Astrocyte of the cerebellum (primary cell): Measurements from ENCODE around the gene CACNA2D2.
A peak's percentile ranks its signal among the peaks of the same experiment; 100 is the strongest.

Source experiments
- DNase-seq: peaks from one replicate; pipeline ENCODE4 v3.0.0-alpha.2; 2011; ENCODE audit warnings: low read depth
- H3K4me3 ChIP-seq: 2 replicates; pipeline ENCODE4 v1.5.1; 2011; ENCODE audit warnings: mild to moderate bottlenecking, low read depth, low read length, moderate library complexity
- in situ Hi-C: cut with HindIII; loops from 2 replicates; pipeline ENCODE4 v1.10.0; 2017; ENCODE audit warnings: low sequenced_read_pairs
- TF ChIP-seq, protein P1 (sequence below): IDR thresholded peaks from 2 replicates; pipeline ENCODE4 v1.5.1; 2012; ENCODE audit warnings: low read length, low read depth, moderate library complexity, mild to moderate bottlenecking; ENCODE audit errors: missing control alignments

CACNA2D2 gene

GRCh38 chr3:50324351-50325112 lies 178.9 kb downstream of the CACNA2D2 start:
- peak; percentile 46 for DNase-seq
- in situ Hi-C loops, result no loop called here
- no peak overlapping the region for H3K4me3 ChIP-seq
- TF ChIP-seq, protein P1, sequence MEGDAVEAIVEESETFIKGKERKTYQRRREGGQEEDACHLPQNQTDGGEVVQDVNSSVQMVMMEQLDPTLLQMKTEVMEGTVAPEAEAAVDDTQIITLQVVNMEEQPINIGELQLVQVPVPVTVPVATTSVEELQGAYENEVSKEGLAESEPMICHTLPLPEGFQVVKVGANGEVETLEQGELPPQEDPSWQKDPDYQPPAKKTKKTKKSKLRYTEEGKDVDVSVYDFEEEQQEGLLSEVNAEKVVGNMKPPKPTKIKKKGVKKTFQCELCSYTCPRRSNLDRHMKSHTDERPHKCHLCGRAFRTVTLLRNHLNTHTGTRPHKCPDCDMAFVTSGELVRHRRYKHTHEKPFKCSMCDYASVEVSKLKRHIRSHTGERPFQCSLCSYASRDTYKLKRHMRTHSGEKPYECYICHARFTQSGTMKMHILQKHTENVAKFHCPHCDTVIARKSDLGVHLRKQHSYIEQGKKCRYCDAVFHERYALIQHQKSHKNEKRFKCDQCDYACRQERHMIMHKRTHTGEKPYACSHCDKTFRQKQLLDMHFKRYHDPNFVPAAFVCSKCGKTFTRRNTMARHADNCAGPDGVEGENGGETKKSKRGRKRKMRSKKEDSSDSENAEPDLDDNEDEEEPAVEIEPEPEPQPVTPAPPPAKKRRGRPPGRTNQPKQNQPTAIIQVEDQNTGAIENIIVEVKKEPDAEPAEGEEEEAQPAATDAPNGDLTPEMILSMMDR, result peak; percentile 92

- TF ChIP-seq, protein P1, result peak; percentile 2
- DNase-seq, result no peak
- H3K4me3 ChIP-seq, result no peak overlapping the region
- in situ Hi-C loops, result no loop called here
Measured at GRCh38 chr3:50323614-50324199, 179.7 kb downstream of the CACNA2D2 start.

DNA sequence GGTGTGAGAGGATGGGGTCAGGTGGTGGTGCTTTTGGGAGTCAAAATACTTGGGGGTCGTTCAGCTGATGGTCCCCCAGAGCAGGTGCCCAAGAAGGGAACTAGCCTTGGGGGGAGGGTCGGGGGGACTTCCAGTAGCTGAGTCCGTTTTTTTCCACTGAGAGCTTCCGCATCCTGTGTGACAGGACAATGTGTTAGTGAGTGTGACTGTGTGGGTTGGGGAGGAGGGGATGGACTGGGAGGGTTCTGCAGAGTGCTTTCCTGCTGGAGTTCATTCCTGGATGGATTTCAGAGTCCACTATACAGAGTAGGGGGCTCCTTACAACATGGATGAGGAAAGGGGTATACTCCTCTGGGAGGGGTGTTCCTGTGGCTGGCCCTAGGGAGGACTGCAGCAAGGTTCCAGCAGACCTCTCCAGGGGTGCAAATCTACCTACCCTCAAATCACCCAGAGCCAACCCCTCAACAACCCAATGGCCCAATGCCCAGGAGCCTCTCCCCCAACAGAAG lies 180.3 kb downstream of the CACNA2D2 start:
- in situ Hi-C loops, result no loop called here
- TF ChIP-seq, protein P1, result no peak
- no peak for DNase-seq
- H3K4me3 ChIP-seq, result no peak overlapping the region

DNA sequence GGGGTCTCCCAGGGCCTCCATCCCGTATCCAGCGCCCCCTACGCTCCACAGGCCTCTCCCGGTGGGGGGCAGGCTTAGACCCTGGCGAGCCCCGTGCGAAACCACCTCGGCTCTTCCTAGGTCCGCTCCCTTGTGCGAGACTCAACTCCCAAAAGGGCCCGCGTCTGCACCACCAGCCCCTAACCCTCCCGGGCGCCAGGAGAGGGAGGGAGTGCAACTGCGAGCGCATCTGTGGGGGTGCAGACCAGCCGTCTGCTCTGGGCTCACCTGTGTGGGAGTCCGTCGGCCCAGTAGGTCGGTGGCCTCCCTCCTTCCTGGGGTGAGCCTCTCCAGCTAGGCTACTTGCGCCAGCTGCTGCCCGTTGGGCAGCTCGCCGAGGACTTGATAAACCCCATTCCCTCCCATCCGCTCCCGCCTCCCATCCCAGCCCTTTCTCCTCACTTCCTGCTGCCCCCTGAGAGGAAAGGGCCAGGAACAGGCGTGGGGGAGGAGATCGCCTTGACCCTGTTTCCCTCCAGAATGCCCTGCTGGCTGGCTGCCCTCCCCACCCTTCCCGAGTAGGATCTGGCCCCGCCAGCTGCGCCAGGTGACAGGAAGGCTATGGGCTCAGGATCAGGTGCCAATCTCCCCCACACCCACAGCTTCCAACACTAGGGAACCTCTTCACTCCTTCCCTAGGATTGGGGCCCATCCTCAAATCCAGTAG lies 180.9 kb downstream of the CACNA2D2 start, which contains the start of gene HYAL2:
TSS of gene HYAL2 (minus strand) at position 360 of the 706 bp plus-strand sequence. CDS start 2,256 bp downstream, outside the sequence.
- in situ Hi-C loops, result no loop called here
- DNase-seq, result no peak
- TF ChIP-seq, protein P1, result no peak
- H3K4me3 ChIP-seq, result peak within 1 kb of the TSS; percentile 77

GRCh38 chr3:50322115-50322385 lies 181.4 kb downstream of the CACNA2D2 start:
- no peak for DNase-seq
- TF ChIP-seq, protein P1, result no peak
- in situ Hi-C loops, result no loop called here
- peak overlapping the region; percentile 77 for H3K4me3 ChIP-seq

DNA sequence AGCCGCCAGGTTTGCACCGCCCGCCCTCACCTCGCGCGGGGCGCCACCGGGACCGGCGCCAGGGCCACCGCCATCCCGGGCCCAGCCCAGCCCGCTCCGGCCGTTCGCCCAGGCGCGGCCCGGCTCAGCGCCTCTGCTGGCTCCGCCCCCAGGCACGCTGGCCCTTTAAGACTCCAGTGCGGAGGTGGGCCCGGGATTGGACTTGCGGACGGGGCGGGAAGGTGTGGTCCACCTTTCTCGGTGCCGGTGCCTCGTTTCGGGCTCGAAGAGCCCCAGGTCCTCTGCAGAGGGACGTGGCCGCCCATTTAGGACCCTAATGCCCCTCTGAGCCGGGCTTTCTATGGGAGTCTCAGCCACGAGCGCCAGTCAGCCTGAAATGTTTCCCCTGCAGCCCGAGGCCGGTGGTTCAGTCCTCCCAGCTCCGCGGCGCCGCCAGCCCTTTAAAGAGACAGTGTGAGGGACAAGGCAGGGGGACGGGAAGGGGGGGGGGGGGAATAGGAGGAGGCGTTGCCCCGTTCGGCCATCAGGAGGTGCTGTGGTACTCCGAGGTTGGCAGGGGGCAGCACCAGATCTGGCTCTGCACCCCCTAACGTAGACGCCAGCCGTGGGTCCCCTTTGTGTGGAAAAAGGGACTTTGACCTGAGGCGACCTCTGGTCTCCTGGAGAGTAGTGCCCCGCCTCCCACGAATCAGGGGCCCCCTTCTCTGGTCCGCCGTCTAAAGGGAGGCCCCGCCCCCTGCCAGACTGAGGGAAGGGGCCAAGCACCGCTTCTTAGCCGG lies 181.9 kb downstream of the CACNA2D2 start:
- H3K4me3 ChIP-seq, result peak overlapping the region; percentile 77
- in situ Hi-C loops, result no loop called here
- peak; percentile 63 for DNase-seq

More for the DNA sequence above, 181.9 kb downstream of the CACNA2D2 start:
- TF ChIP-seq, protein P1, result peak; percentile 52
